GM18526 (cell line): ENCODE measurements around the gene NEK6.

Experiments used
- POLR2A ChIP-seq: IDR thresholded peaks from 3 replicates; pipeline ENCODE4 v1.6.1; 2011; ENCODE audit not compliant: insufficient read length; ENCODE audit errors: extremely low read depth

Gene NEK6

GRCh38 chr9:124363326-124364096 lies 105.8 kb downstream of the NEK6 start:
- TF ChIP-seq POLR2A: no peak

- no peak for TF ChIP-seq POLR2A
Observed at GRCh38 chr9:124364141-124364540, 106.4 kb downstream of the NEK6 start.

GRCh38 chr9:124365036-124365435 lies 107.3 kb downstream of the NEK6 start:
- TF ChIP-seq POLR2A: no peak

GRCh38 chr9:124366476-124367220 lies 108.9 kb downstream of the NEK6 start:
- TF ChIP-seq POLR2A: no peak

- no peak for TF ChIP-seq POLR2A
Observed at GRCh38 chr9:124368692-124369091, 110.9 kb downstream of the NEK6 start.

- TF ChIP-seq POLR2A: no peak
Observed at GRCh38 chr9:124369231-124369797, 111.6 kb downstream of the NEK6 start.

- TF ChIP-seq POLR2A: no peak
Observed at GRCh38 chr9:124370896-124371582, 113.3 kb downstream of the NEK6 start.

- TF ChIP-seq POLR2A: no peak
Observed at GRCh38 chr9:124372038-124372437, 114.3 kb downstream of the NEK6 start.

GRCh38 chr9:124373386-124373785 lies 115.6 kb downstream of the NEK6 start:
- TF ChIP-seq POLR2A: no peak

GRCh38 chr9:124373851-124374250 lies 116.1 kb downstream of the NEK6 start:
- TF ChIP-seq POLR2A: no peak

GRCh38 chr9:124375726-124376125 lies 118.0 kb downstream of the NEK6 start:
- TF ChIP-seq POLR2A: no peak

GRCh38 chr9:124376329-124376728 lies 118.6 kb downstream of the NEK6 start:
- TF ChIP-seq POLR2A: no peak

- TF ChIP-seq POLR2A: no peak
Observed at GRCh38 chr9:124377551-124378406, 120.0 kb downstream of the NEK6 start.

GRCh38 chr9:124381170-124381945 lies 123.6 kb downstream of the NEK6 start:
- TF ChIP-seq POLR2A: no peak
